ENCODE measurements around the gene SMIM14.

- no peak for TF ChIP-seq CTCF (IDR thresholded peaks at IDR 0.05; ENCODE audit: low read depth, low read length, poor library complexity, severe bottlenecking)
- TF ChIP-seq EZH2phosphoT487 (IDR thresholded peaks at IDR 0.05; ENCODE audit: borderline replicate concordance, low read length): no peak
Measured at GRCh38 chr4:39664828-39665731, 26.4 kb upstream of the SMIM14 start.
